ENCODE results near the gene RUNDC3A.
A peak's percentile ranks its signal among the peaks of the same experiment; 100 is the strongest.

Gene RUNDC3A

DNA sequence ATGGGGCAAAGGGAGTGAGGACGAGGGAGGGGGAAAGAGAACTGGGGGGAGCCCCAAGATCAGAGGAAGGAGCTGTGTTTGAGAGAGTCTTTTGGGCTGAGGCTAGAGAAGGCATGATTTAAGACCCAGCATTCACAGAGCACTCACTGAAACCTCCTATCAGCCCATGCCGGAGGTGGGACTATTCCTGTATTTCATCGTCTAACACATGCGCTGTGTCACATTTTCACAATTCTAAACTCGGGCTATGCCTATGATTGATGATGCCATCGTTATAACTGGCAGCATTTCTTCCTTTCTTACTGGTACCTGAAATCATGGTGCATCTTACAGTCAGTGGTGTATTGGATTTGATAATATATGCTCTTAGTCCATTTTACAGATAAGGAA, 51.7 kb downstream of the RUNDC3A start:
- DNase-seq (ENCODE audit: low spot score) (no peak), ATAC-seq (ENCODE audit: low read depth) (no peak)
- Histone ChIP-seq H3K27me3 (ENCODE audit: insufficient read depth, poor library complexity, severe bottlenecking) (no peaks in the 10 kb centered on the region), H3K27ac (ENCODE audit: poor library complexity, severe bottlenecking) (no peak overlapping the region), H3K9me3 (ENCODE audit: severe bottlenecking) (no peaks in the 10 kb centered on the region), H3K36me3 (ENCODE audit: low read depth) (no peaks in the 10 kb centered on the region), H3K4me1 (ENCODE audit: insufficient read depth, poor library complexity, severe bottlenecking) (no peaks in the 10 kb centered on the region), H3K4me3 (ENCODE audit: severe bottlenecking) (no peak overlapping the region)
- TF ChIP-seq, protein P1, sequence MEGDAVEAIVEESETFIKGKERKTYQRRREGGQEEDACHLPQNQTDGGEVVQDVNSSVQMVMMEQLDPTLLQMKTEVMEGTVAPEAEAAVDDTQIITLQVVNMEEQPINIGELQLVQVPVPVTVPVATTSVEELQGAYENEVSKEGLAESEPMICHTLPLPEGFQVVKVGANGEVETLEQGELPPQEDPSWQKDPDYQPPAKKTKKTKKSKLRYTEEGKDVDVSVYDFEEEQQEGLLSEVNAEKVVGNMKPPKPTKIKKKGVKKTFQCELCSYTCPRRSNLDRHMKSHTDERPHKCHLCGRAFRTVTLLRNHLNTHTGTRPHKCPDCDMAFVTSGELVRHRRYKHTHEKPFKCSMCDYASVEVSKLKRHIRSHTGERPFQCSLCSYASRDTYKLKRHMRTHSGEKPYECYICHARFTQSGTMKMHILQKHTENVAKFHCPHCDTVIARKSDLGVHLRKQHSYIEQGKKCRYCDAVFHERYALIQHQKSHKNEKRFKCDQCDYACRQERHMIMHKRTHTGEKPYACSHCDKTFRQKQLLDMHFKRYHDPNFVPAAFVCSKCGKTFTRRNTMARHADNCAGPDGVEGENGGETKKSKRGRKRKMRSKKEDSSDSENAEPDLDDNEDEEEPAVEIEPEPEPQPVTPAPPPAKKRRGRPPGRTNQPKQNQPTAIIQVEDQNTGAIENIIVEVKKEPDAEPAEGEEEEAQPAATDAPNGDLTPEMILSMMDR (IDR thresholded peaks at IDR 0.05; ENCODE audit: poor library complexity, severe bottlenecking) = no peak

GRCh38 chr17:44360826-44361225, 52.4 kb downstream of the RUNDC3A start:
- Histone ChIP-seq H3K4me3 (ENCODE audit: severe bottlenecking) (no peak overlapping the region), H3K27ac (ENCODE audit: poor library complexity, severe bottlenecking) (no peak overlapping the region), H3K36me3 (ENCODE audit: low read depth) (no peaks in the 10 kb centered on the region), H3K9me3 (ENCODE audit: severe bottlenecking) (no peaks in the 10 kb centered on the region), H3K4me1 (ENCODE audit: insufficient read depth, poor library complexity, severe bottlenecking) (no peaks in the 10 kb centered on the region), H3K27me3 (ENCODE audit: insufficient read depth, poor library complexity, severe bottlenecking) (no peaks in the 10 kb centered on the region)
- TF ChIP-seq, protein P1 (IDR thresholded peaks at IDR 0.05; ENCODE audit: poor library complexity, severe bottlenecking) = no peak
- ATAC-seq (ENCODE audit: low read depth) (no peak), DNase-seq (ENCODE audit: low spot score) (no peak)

GRCh38 chr17:44361292-44362260, 53.2 kb downstream of the RUNDC3A start:
- TF ChIP-seq, protein P1 (IDR thresholded peaks at IDR 0.05; ENCODE audit: poor library complexity, severe bottlenecking) = no peak
- Histone ChIP-seq H3K27ac (ENCODE audit: poor library complexity, severe bottlenecking) (no peak overlapping the region), H3K4me3 (ENCODE audit: severe bottlenecking) (no peak overlapping the region), H3K4me1 (ENCODE audit: insufficient read depth, poor library complexity, severe bottlenecking) (no peaks in the 10 kb centered on the region), H3K27me3 (ENCODE audit: insufficient read depth, poor library complexity, severe bottlenecking) (no peaks in the 10 kb centered on the region), H3K9me3 (ENCODE audit: severe bottlenecking) (no peaks in the 10 kb centered on the region), H3K36me3 (ENCODE audit: low read depth) (no peaks in the 10 kb centered on the region)
- ATAC-seq (ENCODE audit: low read depth) (no peak), DNase-seq (ENCODE audit: low spot score) (no peak)

- TF ChIP-seq, protein P1 (IDR thresholded peaks at IDR 0.05; ENCODE audit: poor library complexity, severe bottlenecking) = no peak
- Histone ChIP-seq H3K4me1 (ENCODE audit: insufficient read depth, poor library complexity, severe bottlenecking) (no peaks in the 10 kb centered on the region), H3K27ac (ENCODE audit: poor library complexity, severe bottlenecking) (no peak overlapping the region), H3K27me3 (ENCODE audit: insufficient read depth, poor library complexity, severe bottlenecking) (no peaks in the 10 kb centered on the region), H3K4me3 (ENCODE audit: severe bottlenecking) (peak overlapping the region; percentile 72), H3K9me3 (ENCODE audit: severe bottlenecking) (no peaks in the 10 kb centered on the region), H3K36me3 (ENCODE audit: low read depth) (no peaks in the 10 kb centered on the region)
- DNase-seq (ENCODE audit: low spot score) = no peak
- no peak for ATAC-seq (ENCODE audit: low read depth)
These were observed 54.1 kb downstream of the RUNDC3A start for GRCh38 chr17:44362459-44362948.

Data from RWPE2 (cell line).